Stimulated activated CD4-positive, alpha-beta T cell treated with anti-CD3 and anti-CD28 coated beads, Interleukin-2, amount 100 ng/mL, for 4 hours (primary cell): ENCODE data around the gene KHDC4.
"Not testable (repeated sequence)": the region's sequence is repeated elsewhere in the genome, so short reads cannot be mapped to it uniquely, and the experiment has no call there.

ENCODE experiments used
- DNase-seq: peaks from one replicate; pipeline ENCODE4 v3.0.0-alpha.2; 2020; ENCODE audit warnings: low read depth

Gene KHDC4

GRCh38 chr1:155900161-155900560 is 34.1 kb downstream of the KHDC4 start:
- DNase-seq: no peak

GRCh38 chr1:155899683-155900082 is 34.5 kb downstream of the KHDC4 start:
- DNase-seq: no peak

- no peak for DNase-seq
Measured at GRCh38 chr1:155898888-155899287, 35.3 kb downstream of the KHDC4 start.

- no peak for DNase-seq
Measured at GRCh38 chr1:155897746-155898145, 36.5 kb downstream of the KHDC4 start.

GRCh38 chr1:155896476-155896875 is 37.7 kb downstream of the KHDC4 start:
- not testable (repeated sequence) for DNase-seq

GRCh38 chr1:155895617-155896016 is 38.6 kb downstream of the KHDC4 start:
- not testable (repeated sequence) for DNase-seq

- no peak for DNase-seq
Measured at GRCh38 chr1:155893389-155894142, 40.6 kb downstream of the KHDC4 start.

GRCh38 chr1:155892796-155893195 is 41.4 kb downstream of the KHDC4 start:
- DNase-seq: no peak

GRCh38 chr1:155890251-155890650 is 44.0 kb downstream of the KHDC4 start:
- DNase-seq: no peak

GRCh38 chr1:155889566-155889965 is 44.6 kb downstream of the KHDC4 start:
- DNase-seq: no peak

GRCh38 chr1:155888481-155888880 is 45.7 kb downstream of the KHDC4 start:
- no peak for DNase-seq

GRCh38 chr1:155884982-155885381 is 49.2 kb downstream of the KHDC4 start:
- DNase-seq: no peak

- DNase-seq: no peak
Measured at GRCh38 chr1:155884031-155884960, 49.9 kb downstream of the KHDC4 start.

- DNase-seq: no peak
Measured at GRCh38 chr1:155882766-155883165, 51.4 kb downstream of the KHDC4 start.

- DNase-seq: no peak
Measured at GRCh38 chr1:155882235-155882634, 52.0 kb downstream of the KHDC4 start.

GRCh38 chr1:155880950-155881349 is 53.3 kb downstream of the KHDC4 start:
- DNase-seq: no peak

GRCh38 chr1:155880251-155880650 is 54.0 kb downstream of the KHDC4 start:
- no peak for DNase-seq

- no peak for DNase-seq
Measured at GRCh38 chr1:155877945-155878344, 56.3 kb downstream of the KHDC4 start.

- DNase-seq: no peak
Measured at GRCh38 chr1:155873860-155874259, 60.4 kb downstream of the KHDC4 start.

GRCh38 chr1:155872527-155872926 is 61.7 kb downstream of the KHDC4 start:
- no peak for DNase-seq

GRCh38 chr1:155871390-155871789 is 62.8 kb downstream of the KHDC4 start:
- DNase-seq: no peak

GRCh38 chr1:155867766-155868165 is 66.4 kb downstream of the KHDC4 start:
- DNase-seq: no peak

GRCh38 chr1:155864393-155864792 is 69.8 kb downstream of the KHDC4 start:
- no peak for DNase-seq
